ENCODE data around the gene RIMKLB.
A peak's percentile ranks its signal among the peaks of the same experiment; 100 is the strongest.

Gene RIMKLB

GRCh38 chr12:8672381-8672780 lies 25.4 kb upstream of the RIMKLB start:
- no peaks in the 10 kb centered on the region for H3K36me3 ChIP-seq (replicated peaks)
- H3K27me3 ChIP-seq (replicated peaks) = no peaks in the 10 kb centered on the region
- no peak overlapping the region for H3K4me3 ChIP-seq (ENCODE audit: low read depth, low read length)
- in situ Hi-C loops (cut with HindIII; ENCODE audit: low pct_ligation_motif_present, low sequenced_read_pairs) = no loop called here
- H3K27ac ChIP-seq = no peak overlapping the region
- TF ChIP-seq, protein P1, sequence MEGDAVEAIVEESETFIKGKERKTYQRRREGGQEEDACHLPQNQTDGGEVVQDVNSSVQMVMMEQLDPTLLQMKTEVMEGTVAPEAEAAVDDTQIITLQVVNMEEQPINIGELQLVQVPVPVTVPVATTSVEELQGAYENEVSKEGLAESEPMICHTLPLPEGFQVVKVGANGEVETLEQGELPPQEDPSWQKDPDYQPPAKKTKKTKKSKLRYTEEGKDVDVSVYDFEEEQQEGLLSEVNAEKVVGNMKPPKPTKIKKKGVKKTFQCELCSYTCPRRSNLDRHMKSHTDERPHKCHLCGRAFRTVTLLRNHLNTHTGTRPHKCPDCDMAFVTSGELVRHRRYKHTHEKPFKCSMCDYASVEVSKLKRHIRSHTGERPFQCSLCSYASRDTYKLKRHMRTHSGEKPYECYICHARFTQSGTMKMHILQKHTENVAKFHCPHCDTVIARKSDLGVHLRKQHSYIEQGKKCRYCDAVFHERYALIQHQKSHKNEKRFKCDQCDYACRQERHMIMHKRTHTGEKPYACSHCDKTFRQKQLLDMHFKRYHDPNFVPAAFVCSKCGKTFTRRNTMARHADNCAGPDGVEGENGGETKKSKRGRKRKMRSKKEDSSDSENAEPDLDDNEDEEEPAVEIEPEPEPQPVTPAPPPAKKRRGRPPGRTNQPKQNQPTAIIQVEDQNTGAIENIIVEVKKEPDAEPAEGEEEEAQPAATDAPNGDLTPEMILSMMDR (IDR thresholded peaks at IDR 0.05; ENCODE audit: low read depth, low read length, missing control alignments) = no peak
- no peak for DNase-seq

- in situ Hi-C loops (cut with HindIII; ENCODE audit: low pct_ligation_motif_present, low sequenced_read_pairs) = no loop called here
- no peaks in the 10 kb centered on the region for H3K27me3 ChIP-seq (replicated peaks)
- no peak for DNase-seq
- no peaks in the 10 kb centered on the region for H3K36me3 ChIP-seq (replicated peaks)
- H3K4me3 ChIP-seq (ENCODE audit: low read depth, low read length) = no peak overlapping the region
- TF ChIP-seq, protein P1 (IDR thresholded peaks at IDR 0.05; ENCODE audit: low read depth, low read length, missing control alignments) = no peak
- no peak overlapping the region for H3K27ac ChIP-seq
Observed at GRCh38 chr12:8675591-8676036, 22.2 kb upstream of the RIMKLB start.

- TF ChIP-seq, protein P1 (IDR thresholded peaks at IDR 0.05; ENCODE audit: low read depth, low read length, missing control alignments) = no peak
- DNase-seq = no peak
- H3K27me3 ChIP-seq (replicated peaks) = no peaks in the 10 kb centered on the region
- no peak overlapping the region for H3K4me3 ChIP-seq (ENCODE audit: low read depth, low read length)
- no peak overlapping the region for H3K27ac ChIP-seq
- in situ Hi-C loops (cut with HindIII; ENCODE audit: low pct_ligation_motif_present, low sequenced_read_pairs) = no loop called here
- H3K36me3 ChIP-seq (replicated peaks) = no peaks in the 10 kb centered on the region
Observed at GRCh38 chr12:8676651-8677050, 21.1 kb upstream of the RIMKLB start.

DNA sequence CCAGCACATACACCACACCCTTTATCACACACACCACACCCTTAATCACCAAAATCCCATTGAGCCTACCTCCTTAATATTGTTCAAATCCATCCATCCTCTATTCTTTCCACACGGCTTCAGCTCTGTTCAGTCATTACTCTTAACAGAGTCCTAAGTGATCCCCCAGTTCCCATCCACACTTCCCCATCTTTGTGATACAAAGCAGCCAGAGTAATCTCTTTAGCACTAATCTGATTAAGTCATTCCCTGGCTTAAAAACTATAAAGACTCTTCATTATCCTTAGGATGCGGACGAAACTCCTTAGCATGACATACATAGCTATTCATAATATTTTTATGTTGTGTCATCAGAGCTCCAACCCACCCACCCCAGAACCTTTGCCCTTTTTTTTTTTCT lies 20.4 kb upstream of the RIMKLB start:
- H3K27me3 ChIP-seq (replicated peaks) = no peaks in the 10 kb centered on the region
- DNase-seq = no peak
- in situ Hi-C loops (cut with HindIII; ENCODE audit: low pct_ligation_motif_present, low sequenced_read_pairs) = no loop called here
- H3K27ac ChIP-seq = no peak overlapping the region
- H3K36me3 ChIP-seq (replicated peaks) = no peaks in the 10 kb centered on the region
- no peak overlapping the region for H3K4me3 ChIP-seq (ENCODE audit: low read depth, low read length)
- TF ChIP-seq, protein P1 (IDR thresholded peaks at IDR 0.05; ENCODE audit: low read depth, low read length, missing control alignments) = no peak

DNA sequence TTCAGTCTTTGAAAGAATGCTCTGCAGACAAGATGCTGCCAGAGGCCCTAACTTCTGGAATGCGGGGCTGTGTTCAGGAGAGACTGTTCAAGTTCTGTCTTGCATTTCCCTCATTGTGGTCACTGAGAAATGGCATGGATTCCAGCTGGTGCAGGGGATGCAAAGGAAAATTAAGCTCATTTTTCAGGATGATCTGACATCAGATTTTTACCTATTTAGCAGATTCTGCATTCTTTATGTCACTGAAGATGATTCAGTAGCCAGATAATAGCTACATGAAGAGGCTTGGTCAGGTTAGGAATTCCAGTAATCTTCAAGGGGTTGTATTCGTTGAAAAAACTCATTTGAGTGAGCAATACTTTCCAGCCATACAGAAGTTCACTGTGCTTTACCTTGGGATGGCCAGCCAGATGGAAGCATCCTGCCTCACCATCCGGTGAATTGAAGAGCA lies 19.1 kb upstream of the RIMKLB start:
- TF ChIP-seq, protein P1 (IDR thresholded peaks at IDR 0.05; ENCODE audit: low read depth, low read length, missing control alignments) = no peak
- in situ Hi-C loops (cut with HindIII; ENCODE audit: low pct_ligation_motif_present, low sequenced_read_pairs) = no loop called here
- Histone ChIP-seq H3K36me3 (replicated peaks) (no peaks in the 10 kb centered on the region), H3K27me3 (replicated peaks) (no peaks in the 10 kb centered on the region), H3K4me3 (ENCODE audit: low read depth, low read length) (no peak overlapping the region), H3K27ac (no peak overlapping the region)
- no peak for DNase-seq

GRCh38 chr12:8680533-8680932 lies 17.3 kb upstream of the RIMKLB start:
- no peak overlapping the region for H3K4me3 ChIP-seq (ENCODE audit: low read depth, low read length)
- no peaks in the 10 kb centered on the region for H3K27me3 ChIP-seq (replicated peaks)
- H3K36me3 ChIP-seq (replicated peaks) = no peaks in the 10 kb centered on the region
- no peak overlapping the region for H3K27ac ChIP-seq
- no peak for DNase-seq
- in situ Hi-C loops (cut with HindIII; ENCODE audit: low pct_ligation_motif_present, low sequenced_read_pairs) = no loop called here
- TF ChIP-seq, protein P1 (IDR thresholded peaks at IDR 0.05; ENCODE audit: low read depth, low read length, missing control alignments) = peak; percentile 21

All from brain microvascular endothelial cell (primary cell).